ENCODE data around the gene SESN1. TPM values are rescaled to one million over a fixed set of nuclear protein-coding genes. Genes with fewer than 3 reads are reported as not detected.

SESN1 gene
- total RNA-seq, 1 experiment from 2014 or later: 17.5 TPM

GRCh38 chr6:109039795-109040194 is 54.9 kb downstream of the SESN1 start:
- Histone ChIP-seq H4K20me1 (ENCODE audit: control insufficient read depth, insufficient read depth, insufficient read length) (no peaks in the 10 kb centered on the region), H4K91ac (ENCODE audit: insufficient read length, low read depth, low read length) (no peak overlapping the region), H3K27me3 (ENCODE audit: insufficient read depth, low read length) (no peaks in the 10 kb centered on the region), H3K4me1 (ENCODE audit: insufficient read depth, low read length) (no peaks in the 10 kb centered on the region), H3K4me2 (ENCODE audit: insufficient read depth, insufficient read length, low read length) (no peak overlapping the region), H3T11ph (ENCODE audit: low read length) (no peak overlapping the region), H2BK20ac (ENCODE audit: low read depth, low read length, poor library complexity, severe bottlenecking) (no peak overlapping the region), H3K4ac (ENCODE audit: low read depth, low read length) (no peak overlapping the region), H4K5ac (ENCODE audit: insufficient read length, low read depth, low read length) (no peak overlapping the region), H2BK5ac (ENCODE audit: insufficient read length, low read length) (no peak overlapping the region), H2AK5ac (ENCODE audit: insufficient read length, low read length) (no peak overlapping the region), H2BK12ac (ENCODE audit: insufficient read length, low read depth, low read length) (no peak overlapping the region), H3K56ac (ENCODE audit: insufficient read length, low read depth, low read length) (no peak overlapping the region), H3K23ac (ENCODE audit: insufficient read length, low read depth, low read length) (no peak overlapping the region), H3K27ac (ENCODE audit: insufficient read length, low read depth, low read length) (no peak overlapping the region), H3K9me3 (ENCODE audit: control insufficient read depth, low read depth, low read length) (no peaks in the 10 kb centered on the region), H2BK15ac (ENCODE audit: low read depth, low read length) (no peak overlapping the region), H3K14ac (ENCODE audit: insufficient read depth, low read length) (no peak overlapping the region), H3K79me2 (ENCODE audit: insufficient read depth, low read length) (no peaks in the 10 kb centered on the region), H3K9ac (ENCODE audit: extremely low read depth, insufficient read length, low read length) (no peak overlapping the region), H4K8ac (replicated peaks; ENCODE audit: insufficient read length, low read depth, low read length) (no peak overlapping the region), H2BK120ac (ENCODE audit: low read depth, low read length, poor library complexity, severe bottlenecking) (no peak overlapping the region), H3K23me2 (ENCODE audit: insufficient read length, low read depth, low read length, poor library complexity, severe bottlenecking) (no peaks in the 10 kb centered on the region), H2AFZ (ENCODE audit: low read length) (no peak overlapping the region), H3K18ac (ENCODE audit: insufficient read length, low read depth, low read length) (no peak overlapping the region), H3K79me1 (ENCODE audit: insufficient read depth, low read depth, low read length, poor library complexity, severe bottlenecking) (no peaks in the 10 kb centered on the region)
- DNase-seq: no peak
- H3K36me3 Mint-ChIP-seq (ENCODE audit: insufficient read depth in 1 of 3, low read depth in 3 of 3): no peaks in the 10 kb centered on the region; a peak in 1 of 7 replicates
- no peak overlapping the region for H3K27ac Mint-ChIP-seq
- H3K9me3 Mint-ChIP-seq: no peaks in the 10 kb centered on the region; a peak in 2 of 5 replicates
- no peaks in the 10 kb centered on the region for H3K27me3 Mint-ChIP-seq (ENCODE audit: low read depth)
- H3K4me1 Mint-ChIP-seq: peaks cover 5 to 7% of the 10 kb centered on the region in 2 experiments
- no peak for TF ChIP-seq CTCF (conservative IDR thresholded peaks at IDR 0.05)
- WGBS (ENCODE audit: extremely low coverage, insufficient read length, low lambda C conversion rate): no CpG with 5 or more reads among the region's 2 CpGs
- H3K4me3 Mint-ChIP-seq: no peak overlapping the region

Data from H9 (cell line).